GM19372 (cell line): Measurements from ENCODE around the gene PSMD14.

Experiments
- ATAC-seq: cut with Tn5 transposase; IDR thresholded peaks from one replicate; pipeline ENCODE4 v1.9.1; 2021; ENCODE audit warnings: mild to moderate bottlenecking, low read depth, moderate library complexity; ENCODE audit not compliant: unreplicated experiment

Gene PSMD14

GRCh38 chr2:161417438-161418274 lies 109.4 kb downstream of the PSMD14 start:
- ATAC-seq, result no peak

DNA sequence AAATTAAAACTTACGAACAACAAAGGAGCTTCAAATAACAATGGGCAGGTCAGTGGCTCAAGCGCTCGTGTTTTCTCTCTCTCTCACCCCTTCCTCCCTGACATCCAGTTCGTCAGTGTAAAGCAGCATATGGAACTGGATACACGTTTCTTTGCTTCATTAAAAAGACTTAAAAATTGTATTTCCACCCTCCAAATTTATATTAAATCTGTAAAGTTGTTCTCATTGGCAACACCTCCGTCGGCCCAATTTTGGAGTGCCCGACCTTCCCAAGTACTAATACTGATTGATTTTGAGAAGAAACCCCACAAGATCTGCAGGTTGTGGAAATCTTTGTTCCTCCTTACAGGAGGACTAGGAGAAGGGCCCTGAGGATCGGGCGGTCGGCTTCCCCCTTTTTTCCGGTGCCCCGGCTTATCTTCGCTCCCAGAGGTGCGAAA lies 110.1 kb downstream of the PSMD14 start:
- ATAC-seq, result no peak

DNA sequence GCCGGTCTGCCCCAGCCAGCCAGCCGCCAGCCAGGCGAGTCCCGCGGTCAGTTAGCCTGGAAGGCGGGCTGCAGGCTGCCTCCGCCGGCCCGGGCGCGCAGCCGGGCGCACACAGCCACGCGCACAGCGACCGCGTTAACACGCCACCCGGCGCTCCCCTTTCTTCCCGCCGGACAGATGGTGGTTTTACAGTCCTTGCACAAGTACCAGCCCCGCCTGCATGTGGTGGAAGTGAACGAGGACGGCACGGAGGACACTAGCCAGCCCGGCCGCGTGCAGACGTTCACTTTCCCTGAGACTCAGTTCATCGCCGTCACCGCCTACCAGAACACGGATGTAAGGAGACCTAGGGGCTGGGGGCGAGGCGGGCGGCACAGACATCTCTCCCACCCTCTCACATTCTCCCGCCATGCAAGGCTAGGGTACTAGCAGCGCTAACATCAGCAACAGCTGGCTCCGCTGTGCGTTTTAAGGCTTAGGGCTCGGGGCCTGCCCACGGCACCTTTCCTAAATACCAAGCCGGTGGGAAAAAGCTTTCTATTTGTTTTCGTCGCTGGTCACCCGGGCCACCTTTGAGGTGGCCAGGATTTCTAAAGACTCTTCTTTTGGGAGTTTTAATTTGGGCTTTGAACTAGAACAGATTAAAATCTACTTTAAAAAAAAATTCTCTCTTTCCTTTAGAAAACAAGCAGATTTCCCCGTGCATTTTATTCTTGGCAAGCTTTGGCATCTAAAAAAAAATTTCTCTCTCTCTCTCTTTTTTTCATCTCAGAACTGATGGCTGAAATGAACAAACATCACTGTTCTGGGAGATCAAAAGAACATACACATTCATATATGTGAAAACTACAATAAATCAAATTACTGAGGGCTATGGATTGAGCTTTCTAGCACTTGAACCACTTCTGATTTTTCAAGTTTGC lies 110.8 kb downstream of the PSMD14 start:
- ATAC-seq, result no peak

GRCh38 chr2:161419638-161420190 lies 111.5 kb downstream of the PSMD14 start:
- ATAC-seq, result no peak

DNA sequence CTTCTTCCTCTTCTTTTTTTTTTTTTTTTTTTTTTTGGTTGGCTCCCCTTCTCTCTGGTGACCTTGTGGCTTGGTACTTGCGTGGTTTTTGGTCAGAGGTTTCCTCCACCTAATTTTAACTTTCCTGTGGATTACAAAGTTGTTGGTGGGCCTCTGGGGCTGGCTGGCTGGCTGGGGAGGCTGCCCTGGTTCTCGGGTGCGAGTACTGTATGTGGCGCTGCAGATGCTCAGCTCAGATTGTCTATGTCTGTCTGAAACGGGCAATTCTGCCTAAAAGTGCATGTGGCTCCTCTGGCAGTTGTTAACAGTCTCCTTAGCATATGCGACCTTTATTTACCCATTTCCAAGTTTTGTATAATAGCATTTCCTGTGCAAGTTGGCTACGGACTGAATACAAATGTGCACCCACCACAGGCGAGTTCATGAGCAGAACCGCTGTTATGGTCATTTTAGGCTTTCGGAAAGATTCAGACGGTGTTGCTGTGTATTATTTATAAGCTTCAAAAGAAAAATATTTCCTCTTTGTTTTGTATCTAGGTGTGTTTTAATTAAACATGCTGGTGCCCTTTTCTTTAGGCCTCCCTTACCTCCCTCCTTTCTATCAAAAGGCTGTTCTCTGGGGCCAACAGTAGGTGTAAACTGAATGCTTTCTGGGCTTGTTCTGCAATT lies 112.3 kb downstream of the PSMD14 start:
- no peak for ATAC-seq

DNA sequence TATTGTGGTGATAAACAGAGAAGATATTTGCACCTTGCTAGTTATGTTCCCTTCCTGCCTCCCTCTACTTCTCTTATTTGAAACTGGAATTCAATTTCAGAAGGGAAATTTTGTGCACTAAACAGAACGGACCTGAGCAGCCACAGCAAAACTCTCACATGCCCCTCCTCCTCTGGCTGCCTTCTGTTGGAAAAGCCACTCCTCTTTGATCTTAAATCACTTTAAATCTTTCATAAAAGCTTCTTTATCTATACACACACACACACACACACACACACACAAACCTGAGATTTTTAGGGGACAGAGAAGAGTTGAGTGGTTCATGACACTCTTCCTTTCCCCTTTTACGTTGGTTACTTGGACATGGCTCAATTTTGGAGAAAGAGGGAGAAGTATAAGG lies 113.5 kb downstream of the PSMD14 start:
- no peak for ATAC-seq

- no peak for ATAC-seq
Measured at GRCh38 chr2:161422816-161423403, 114.7 kb downstream of the PSMD14 start.

DNA sequence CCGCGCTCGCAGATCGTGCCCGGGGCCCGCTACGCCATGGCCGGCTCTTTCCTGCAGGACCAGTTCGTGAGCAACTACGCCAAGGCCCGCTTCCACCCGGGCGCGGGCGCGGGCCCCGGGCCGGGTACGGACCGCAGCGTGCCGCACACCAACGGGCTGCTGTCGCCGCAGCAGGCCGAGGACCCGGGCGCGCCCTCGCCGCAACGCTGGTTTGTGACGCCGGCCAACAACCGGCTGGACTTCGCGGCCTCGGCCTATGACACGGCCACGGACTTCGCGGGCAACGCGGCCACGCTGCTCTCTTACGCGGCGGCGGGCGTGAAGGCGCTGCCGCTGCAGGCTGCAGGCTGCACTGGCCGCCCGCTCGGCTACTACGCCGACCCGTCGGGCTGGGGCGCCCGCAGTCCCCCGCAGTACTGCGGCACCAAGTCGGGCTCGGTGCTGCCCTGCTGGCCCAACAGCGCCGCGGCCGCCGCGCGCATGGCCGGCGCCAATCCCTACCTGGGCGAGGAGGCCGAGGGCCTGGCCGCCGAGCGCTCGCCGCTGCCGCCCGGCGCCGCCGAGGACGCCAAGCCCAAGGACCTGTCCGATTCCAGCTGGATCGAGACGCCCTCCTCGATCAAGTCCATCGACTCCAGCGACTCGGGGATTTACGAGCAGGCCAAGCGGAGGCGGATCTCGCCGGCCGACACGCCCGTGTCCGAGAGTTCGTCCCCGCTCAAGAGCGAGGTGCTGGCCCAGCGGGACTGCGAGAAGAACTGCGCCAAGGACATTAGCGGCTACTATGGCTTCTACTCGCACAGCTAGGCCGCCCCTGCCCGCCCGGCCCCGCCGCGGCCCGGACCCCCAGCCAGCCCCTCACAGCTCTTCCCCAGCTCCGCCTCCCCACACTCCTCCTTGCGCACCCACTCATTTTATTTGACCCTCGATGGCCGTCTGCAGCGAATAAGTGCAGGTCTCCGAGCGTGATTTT lies 115.5 kb downstream of the PSMD14 start:
- ATAC-seq, result no peak

GRCh38 chr2:161424394-161424769 lies 116.2 kb downstream of the PSMD14 start:
- ATAC-seq, result no peak

GRCh38 chr2:161424891-161425727 lies 116.9 kb downstream of the PSMD14 start:
- ATAC-seq, result no peak

DNA sequence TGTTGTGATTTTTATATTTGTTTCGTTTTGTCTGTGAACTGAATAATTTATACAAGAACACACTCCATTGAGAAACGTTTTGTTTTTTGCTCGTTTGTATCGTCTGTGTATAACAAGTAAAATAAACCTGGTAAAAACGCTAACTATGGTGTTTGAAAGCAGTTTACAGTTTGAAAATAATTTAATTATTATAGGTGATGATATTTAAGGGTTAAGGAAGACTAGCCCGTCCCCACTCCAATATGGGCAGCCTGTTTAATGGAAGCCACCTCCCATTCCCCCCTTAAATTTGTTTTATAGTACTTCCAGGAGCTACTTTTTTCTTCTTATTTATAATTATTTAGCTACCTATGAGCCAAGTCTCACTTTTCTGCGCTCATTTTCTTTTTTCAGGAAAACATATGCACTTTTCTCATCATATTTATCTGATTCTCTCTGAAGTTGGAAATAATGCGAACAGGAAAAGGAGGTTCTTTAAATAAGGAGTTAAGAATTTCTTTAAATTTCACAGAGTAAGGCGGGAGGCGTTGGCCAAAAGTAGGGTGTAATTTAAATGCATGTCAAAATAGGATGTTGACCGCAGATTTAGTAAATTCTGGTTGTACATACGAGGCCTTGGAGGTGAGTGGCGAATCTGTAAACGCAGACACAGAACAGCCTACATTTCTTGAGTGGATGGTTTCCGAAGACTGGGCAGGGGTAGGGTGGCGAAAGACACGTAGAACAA lies 117.7 kb downstream of the PSMD14 start:
- no peak for ATAC-seq

DNA sequence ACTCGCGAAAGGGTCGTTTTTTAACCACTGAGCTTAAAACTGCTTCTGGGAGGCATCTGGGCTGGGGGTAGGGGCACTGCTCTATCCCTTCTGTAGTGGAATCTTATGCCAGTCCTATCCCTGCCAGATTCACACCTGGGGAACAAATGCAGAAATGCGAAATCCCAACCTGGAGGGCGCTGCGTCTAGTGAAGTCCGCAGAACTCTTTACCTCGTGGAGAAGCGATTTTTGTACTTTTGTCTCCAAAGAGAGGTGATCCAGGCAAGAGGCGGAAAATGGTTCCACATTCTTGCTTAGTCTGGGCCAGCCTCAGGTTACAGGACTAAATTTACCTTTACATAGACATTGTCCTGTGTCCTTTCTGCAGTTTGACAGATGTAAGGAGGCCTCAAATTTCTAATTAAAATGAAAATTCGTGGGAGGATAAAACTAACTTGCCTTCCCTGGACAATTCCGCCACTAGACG lies 118.3 kb downstream of the PSMD14 start:
- ATAC-seq, result no peak

- no peak for ATAC-seq
Measured at GRCh38 chr2:161426922-161427663, 118.9 kb downstream of the PSMD14 start.

DNA sequence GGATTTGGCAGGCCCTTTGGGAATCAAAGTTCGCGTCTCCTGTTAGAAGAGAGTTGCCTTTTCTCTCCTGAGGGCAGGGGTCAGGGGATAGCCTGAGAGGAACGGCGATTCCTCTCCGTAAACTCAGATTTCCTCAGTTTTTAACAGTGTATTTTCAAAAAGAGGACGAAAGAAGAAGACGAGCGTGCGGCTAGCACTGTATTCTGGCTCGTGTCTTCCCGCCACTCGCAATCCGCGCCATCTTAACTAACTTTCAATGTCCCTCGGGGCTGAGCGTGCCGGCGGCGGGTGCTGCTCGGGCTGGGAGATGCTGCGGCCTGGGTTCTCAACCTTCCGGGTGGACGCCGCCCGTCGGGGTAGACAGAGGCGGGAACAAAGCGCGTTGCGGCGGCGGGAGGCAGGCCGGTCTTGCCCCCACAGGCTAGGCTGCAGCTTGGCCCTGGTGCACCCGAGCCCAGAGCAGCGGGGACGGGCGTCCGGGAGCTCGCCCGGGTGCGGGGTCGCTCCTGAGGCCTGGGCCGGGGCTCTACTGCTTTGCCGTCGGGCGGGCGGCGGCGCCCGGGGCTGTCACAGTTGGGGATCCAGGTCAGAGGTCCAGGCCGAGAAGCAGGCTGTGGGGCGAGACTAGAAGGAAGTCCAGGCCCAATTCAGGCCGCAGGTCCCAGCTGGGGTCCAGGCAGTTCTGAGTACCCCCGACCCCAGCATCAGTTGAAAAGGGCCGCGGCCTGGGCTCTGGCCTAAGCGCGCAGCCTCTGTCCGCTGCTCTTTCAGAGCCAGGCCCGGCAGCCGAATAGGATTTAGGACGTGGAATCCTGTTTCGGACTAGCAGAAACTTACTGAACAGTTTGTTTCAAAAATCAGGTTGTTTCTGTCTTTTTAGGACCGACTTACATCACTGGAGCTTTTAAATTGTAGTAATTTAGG lies 119.7 kb downstream of the PSMD14 start:
- no peak for ATAC-seq

DNA sequence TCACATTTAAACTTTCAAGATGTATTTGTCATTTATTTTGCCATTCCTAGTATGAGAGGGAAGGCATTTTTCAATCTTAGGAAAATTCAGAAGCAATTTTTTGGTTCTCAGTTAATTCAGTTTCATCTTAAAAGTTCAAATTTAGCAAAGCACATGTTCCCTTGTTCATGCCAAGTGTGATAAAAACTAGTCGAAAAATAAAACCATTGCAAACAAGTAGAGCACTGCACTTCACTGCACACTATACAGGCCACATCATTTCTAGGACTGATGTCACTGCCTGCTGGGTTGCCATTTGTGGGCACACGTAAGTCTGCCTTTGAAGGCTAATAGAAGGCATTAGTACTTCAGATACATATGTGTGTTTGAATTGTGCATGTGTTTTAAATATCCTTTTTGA lies 122.2 kb downstream of the PSMD14 start:
- ATAC-seq, result no peak

- ATAC-seq, result no peak
Measured at GRCh38 chr2:161432107-161432506, 123.9 kb downstream of the PSMD14 start.
